ENCODE data around the gene CDKL5.

GRCh38 chrX:18577400-18577799, 152.0 kb downstream of the CDKL5 start:
- TF ChIP-seq CTCF (IDR thresholded peaks at IDR 0.05) (no peak), POLR2A (IDR thresholded peaks at IDR 0.05) (no peak), EP300 (IDR thresholded peaks at IDR 0.05) (no peak)
